22Rv1 (cell line): ENCODE results near the gene CEP85.

Experiments used
- H3K27ac ChIP-seq: fragments of 450-650 bp; 2 replicates; pipeline ENCODE4 v1.5.1; 2017
- CTCF ChIP-seq: fragments of 450-650 bp; IDR thresholded peaks from 2 replicates; pipeline ENCODE4 v1.5.1; 2017; ENCODE audit warnings: mild to moderate bottlenecking
- ZFX ChIP-seq: fragments of 450-650 bp; IDR thresholded peaks from 2 replicates; pipeline ENCODE4 v1.6.1; 2017; ENCODE audit warnings: antibody characterized with exemption, borderline replicate concordance

The CEP85 gene

GRCh38 chr1:26191739-26192138 lies 42.3 kb upstream of the CEP85 start:
- TF ChIP-seq CTCF, result no peak
- no peak for TF ChIP-seq ZFX

GRCh38 chr1:26195805-26196204 lies 38.2 kb upstream of the CEP85 start:
- no peak overlapping the region for H3K27ac ChIP-seq
- TF ChIP-seq CTCF, result no peak
- no peak for TF ChIP-seq ZFX

More at GRCh38 chr1:26191739-26192138, 42.3 kb upstream of the CEP85 start:
- H3K27ac ChIP-seq, result no peak overlapping the region

GRCh38 chr1:26197301-26197700 lies 36.7 kb upstream of the CEP85 start:
- H3K27ac ChIP-seq, result no peak overlapping the region
- TF ChIP-seq ZFX (no peak), CTCF (no peak)

- TF ChIP-seq CTCF, result no peak
- TF ChIP-seq ZFX, result no peak
Observed at GRCh38 chr1:26197813-26198212, 36.2 kb upstream of the CEP85 start.

GRCh38 chr1:26200413-26200812 lies 33.6 kb upstream of the CEP85 start:
- no peak overlapping the region for H3K27ac ChIP-seq
- no peak for TF ChIP-seq ZFX
- no peak for TF ChIP-seq CTCF

More at GRCh38 chr1:26197813-26198212, 36.2 kb upstream of the CEP85 start:
- no peak overlapping the region for H3K27ac ChIP-seq

GRCh38 chr1:26203642-26204318 lies 30.2 kb upstream of the CEP85 start:
- no peak for TF ChIP-seq ZFX
- no peak for TF ChIP-seq CTCF
- H3K27ac ChIP-seq, result no peak overlapping the region

- TF ChIP-seq ZFX (no peak), CTCF (no peak)
- no peak overlapping the region for H3K27ac ChIP-seq
Observed at GRCh38 chr1:26210147-26210870, 23.7 kb upstream of the CEP85 start.
